ENCODE results near the gene ITGA11. TPM values are rescaled to one million over a fixed set of nuclear protein-coding genes. Genes with fewer than 3 reads are reported as not detected.
A peak's percentile ranks its signal among the peaks of the same experiment; 100 is the strongest.

The ITGA11 gene
- total and polyA plus RNA-seq, 12 donors: 1.4 to 25.9 (median 12.3) TPM

DNA sequence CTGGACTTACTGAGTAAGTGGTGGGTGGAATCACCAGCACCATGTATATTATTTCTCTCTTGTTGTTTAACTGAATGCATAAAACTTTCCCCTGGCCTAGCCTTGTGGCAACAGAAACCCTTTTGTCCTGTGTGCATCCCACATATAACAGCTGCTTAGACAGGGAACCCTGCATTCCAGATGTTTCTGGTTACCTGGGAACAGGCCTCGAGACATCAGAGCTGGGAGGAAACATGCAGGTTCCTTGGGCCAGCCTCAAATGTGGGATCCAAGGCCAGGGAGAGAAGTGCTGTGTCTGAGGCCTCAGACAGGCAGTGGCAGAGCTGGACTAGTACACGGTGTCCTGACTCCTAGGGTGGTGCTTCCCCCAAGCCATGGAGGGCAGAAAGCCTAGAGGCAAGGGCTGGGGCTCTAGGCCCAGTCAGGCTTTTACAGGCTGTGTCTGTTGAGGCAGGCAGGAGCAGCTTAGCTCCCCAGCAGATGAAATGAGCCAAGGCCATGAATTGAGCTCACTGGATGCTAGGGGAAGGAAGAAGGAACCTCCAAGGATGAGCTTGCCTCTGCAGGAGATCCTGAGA lies 57.7 kb downstream of the ITGA11 start:
- intact Hi-C loops (cut with DNase I): no loop called here
- Histone ChIP-seq H3K4me1 (peaks cover 0 to 27% (median 9%) of the 10 kb centered on the region in 9 donors), H3K27me3 (no peaks in the 10 kb centered on the region), H3K9me3 (no peaks in the 10 kb centered on the region), H3K27ac (no peak overlapping the region), H3K4me3 (no peak overlapping the region), H3K36me3 (no peaks in the 10 kb centered on the region)
- no peak for TF ChIP-seq CTCF (IDR thresholded peaks at IDR 0.05)
- ATAC-seq (no peak), DNase-seq (no peak)
- WGBS, 2 donors: 86 to 95% methylated on average over 2 of the region's 2 CpGs

DNA sequence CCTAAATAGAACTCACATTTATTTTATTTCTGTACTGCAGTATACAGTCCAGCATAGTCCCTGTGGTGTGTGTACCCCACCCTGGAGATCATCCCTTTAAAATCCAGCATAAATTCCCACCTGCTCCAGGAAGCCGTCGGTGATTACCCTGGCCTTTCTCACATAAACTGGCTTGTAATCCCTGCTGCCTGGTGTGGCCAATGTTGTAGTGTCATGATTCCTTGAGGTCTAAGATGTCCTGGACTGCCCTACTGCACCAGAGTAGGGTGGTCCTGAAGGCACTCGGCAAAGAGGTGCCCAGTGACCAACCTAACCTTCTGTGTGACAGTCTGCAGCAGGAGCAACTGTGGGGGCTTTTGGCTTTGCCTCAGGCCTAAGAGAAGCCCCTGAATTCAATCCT lies 58.9 kb downstream of the ITGA11 start:
- Histone ChIP-seq H3K36me3 (no peaks in the 10 kb centered on the region), H3K27me3 (no peaks in the 10 kb centered on the region), H3K4me3 (no peak overlapping the region), H3K27ac (no peak overlapping the region), H3K4me1 (peaks cover 6 to 39% (median 21%) of the 10 kb centered on the region in 9 donors), H3K9me3 (no peaks in the 10 kb centered on the region)
- no peak for DNase-seq
- intact Hi-C loops (cut with DNase I): loop anchor here in 3 of 10 donors (2.0 kb wide), 1 partner anchor 66 kb away; no protein-coding TSS in a partner anchor
- no peak for ATAC-seq
- TF ChIP-seq CTCF (IDR thresholded peaks at IDR 0.05): no peak
- WGBS, 2 donors: 84 to 89% methylated on average over 3 of the region's 3 CpGs

GRCh38 chr15:68372291-68372811 lies 59.6 kb downstream of the ITGA11 start:
- TF ChIP-seq CTCF (IDR thresholded peaks at IDR 0.05): peak in 8 of 9 donors; percentile 35 to 66 (median 56)
- Histone ChIP-seq H3K27ac (no peak overlapping the region), H3K27me3 (no peaks in the 10 kb centered on the region), H3K9me3 (no peaks in the 10 kb centered on the region), H3K36me3 (no peaks in the 10 kb centered on the region), H3K4me3 (no peak overlapping the region), H3K4me1 (peaks cover 10 to 46% (median 28%) of the 10 kb centered on the region in 9 donors)
- peak; percentile 30 to 61 (median 58) for ATAC-seq
- intact Hi-C loops (cut with DNase I): loop anchor here in 3 of 10 donors (2.0 kb wide), 1 partner anchor 66 kb away; no protein-coding TSS in a partner anchor
- 88 to 93% methylated on average over 12 of the region's 12 CpGs for WGBS, 2 donors
- DNase-seq: peak in 1 of 2 donors; percentile 26

DNA sequence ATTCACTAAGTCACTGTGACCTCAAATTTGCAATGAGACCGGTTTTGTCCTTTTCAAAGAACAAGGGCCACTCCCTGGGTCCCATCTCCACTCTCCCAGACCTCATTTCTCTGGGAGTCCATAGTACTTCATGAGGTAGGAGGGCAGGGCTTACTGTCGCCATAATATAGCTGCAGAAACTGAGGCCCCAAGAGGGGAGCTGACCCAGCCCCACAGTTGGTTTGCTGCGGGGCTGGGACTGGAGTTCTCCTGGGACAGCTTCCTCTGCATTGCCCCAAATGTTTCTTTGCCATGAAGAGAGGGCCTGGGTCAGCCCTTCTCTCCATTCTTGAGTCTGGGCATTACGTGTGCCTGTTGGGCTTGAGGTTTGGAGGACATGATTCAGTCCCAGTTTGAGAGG lies 60.1 kb downstream of the ITGA11 start:
- ATAC-seq (no peak), DNase-seq (no peak)
- no peak for TF ChIP-seq CTCF (IDR thresholded peaks at IDR 0.05)
- WGBS, 2 donors: 95 to 96% methylated on average over 4 of the region's 4 CpGs
- Histone ChIP-seq H3K9me3 (no peaks in the 10 kb centered on the region), H3K4me3 (no peak overlapping the region), H3K4me1 (peaks cover 15 to 51% (median 33%) of the 10 kb centered on the region in 9 donors), H3K36me3 (no peaks in the 10 kb centered on the region), H3K27me3 (no peaks in the 10 kb centered on the region), H3K27ac (no peak overlapping the region)
- intact Hi-C loops (cut with DNase I): loop anchor here in 4 of 10 donors (2.0 kb wide), 2 partner anchors 37 to 65 kb away; no protein-coding TSS in a partner anchor
